NCI-H345 (cell line): Measurements from ENCODE around the gene DIAPH1.

Source experiments
- DNase-seq: peaks from one replicate; lab custom pipeline; 2025; lab: John Stamatoyannopoulos, UW

Gene DIAPH1

GRCh38 chr5:141560725-141561483 lies 57.9 kb downstream of the DIAPH1 start:
- DNase-seq: peak; percentile 98

- peak; percentile 62 for DNase-seq
These were observed 58.6 kb downstream of the DIAPH1 start for GRCh38 chr5:141560151-141560550.

- no peak for DNase-seq
These were observed 59.3 kb downstream of the DIAPH1 start for GRCh38 chr5:141559461-141559860.

- no peak for DNase-seq
These were observed 60.6 kb downstream of the DIAPH1 start for GRCh38 chr5:141558150-141558549.

GRCh38 chr5:141557681-141558136 lies 61.1 kb downstream of the DIAPH1 start:
- DNase-seq: peak; percentile 84

GRCh38 chr5:141547921-141548320 lies 70.9 kb downstream of the DIAPH1 start:
- DNase-seq: no peak

- no peak for DNase-seq
These were observed 71.3 kb downstream of the DIAPH1 start for GRCh38 chr5:141547488-141547887.

DNA sequence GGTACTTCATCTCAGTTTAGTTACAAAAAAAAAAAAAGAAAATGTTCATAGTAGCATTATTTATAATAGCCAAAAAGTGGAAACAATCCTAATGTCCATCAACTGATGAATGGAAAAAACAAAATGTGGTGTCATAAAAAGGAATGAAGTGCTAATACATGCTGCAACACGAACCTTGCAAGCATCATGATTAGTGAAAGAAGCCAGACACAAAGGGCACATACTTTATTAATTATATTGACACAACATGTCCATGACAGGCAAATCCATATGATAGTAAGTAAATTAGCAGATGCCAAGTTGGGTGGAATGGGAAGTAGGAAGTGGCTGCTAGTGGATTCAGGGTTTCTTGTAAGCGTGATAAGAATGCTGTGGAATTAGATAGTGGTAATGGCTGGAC lies 75.7 kb downstream of the DIAPH1 start:
- no peak for DNase-seq

- no peak for DNase-seq
These were observed 84.1 kb downstream of the DIAPH1 start for GRCh38 chr5:141534492-141535213.

GRCh38 chr5:141533897-141534296 lies 84.9 kb downstream of the DIAPH1 start:
- no peak for DNase-seq

- no peak for DNase-seq
These were observed 86.1 kb downstream of the DIAPH1 start for GRCh38 chr5:141532726-141533125.

GRCh38 chr5:141529873-141530272 lies 88.9 kb downstream of the DIAPH1 start:
- no peak for DNase-seq

- DNase-seq: no peak
These were observed 89.8 kb downstream of the DIAPH1 start for GRCh38 chr5:141529002-141529401.

- no peak for DNase-seq
These were observed 90.4 kb downstream of the DIAPH1 start for GRCh38 chr5:141528291-141528984.

DNA sequence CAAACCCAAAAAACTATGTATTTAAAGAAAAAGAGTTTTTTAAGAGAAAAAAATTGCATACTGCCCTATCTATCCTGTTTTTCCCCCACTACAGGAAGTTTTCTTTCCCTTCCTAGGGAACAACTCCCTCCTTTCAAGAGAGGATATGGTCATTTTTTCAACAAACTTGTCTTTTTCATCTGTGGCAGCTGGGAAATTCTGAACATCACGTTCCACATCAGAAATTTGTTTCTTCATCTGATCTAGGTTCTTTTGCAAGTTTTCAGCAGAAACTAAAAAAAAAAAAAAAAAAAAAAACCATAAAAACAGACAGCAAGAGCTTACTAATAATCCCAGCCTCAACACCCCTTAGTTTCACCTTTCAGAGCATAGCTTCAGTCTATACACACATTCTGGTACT lies 91.4 kb downstream of the DIAPH1 start:
- no peak for DNase-seq

- DNase-seq: no peak
These were observed 93.1 kb downstream of the DIAPH1 start for GRCh38 chr5:141525653-141526052.

DNA sequence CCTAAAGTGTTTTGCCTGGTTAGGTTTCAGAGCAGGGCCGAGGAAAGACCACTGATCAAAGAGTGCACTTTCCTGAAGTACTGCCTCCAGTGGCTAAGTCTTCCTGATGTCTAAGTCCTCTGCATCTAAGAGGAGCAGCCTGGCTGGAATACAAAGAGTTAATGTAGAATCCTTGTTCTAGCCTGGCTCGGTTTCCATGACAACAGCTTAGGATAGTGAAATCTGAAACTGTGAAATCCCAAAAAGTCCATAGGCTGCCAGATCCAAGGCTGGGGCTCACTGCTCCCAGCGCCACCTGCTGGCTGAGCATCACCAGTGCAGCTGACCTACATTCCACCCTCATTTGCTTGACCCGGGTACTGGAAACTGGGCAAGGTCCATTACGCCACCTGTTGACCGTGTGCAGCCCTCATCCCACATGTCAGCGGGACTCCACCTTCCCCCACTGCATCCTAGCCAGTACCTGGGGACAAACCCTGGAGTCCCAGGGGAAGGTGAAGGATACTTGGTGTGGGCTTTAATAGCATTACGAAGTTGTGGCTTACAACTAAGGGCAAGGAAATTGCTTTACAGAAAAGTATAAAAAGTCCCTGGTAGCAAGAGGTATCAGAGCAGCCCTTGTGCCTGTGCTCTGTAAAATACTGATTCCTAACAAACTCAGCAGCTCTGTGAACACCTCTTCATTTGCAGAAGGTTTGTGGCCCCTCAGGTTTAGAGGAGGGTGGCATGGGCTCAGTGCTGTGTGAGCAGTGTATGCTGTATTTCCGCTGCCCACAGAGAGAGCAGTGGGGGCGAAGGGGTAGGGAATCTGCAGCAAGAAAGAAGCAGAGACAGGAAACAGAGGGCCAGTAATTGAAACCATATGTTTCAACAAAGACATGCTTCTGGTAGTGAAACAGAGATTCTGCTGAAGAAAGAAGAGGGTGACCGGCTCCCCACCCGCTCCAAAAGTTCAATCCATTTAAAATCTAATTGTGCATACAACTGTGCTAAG lies 93.9 kb downstream of the DIAPH1 start:
- DNase-seq: peak; percentile 76

GRCh38 chr5:141523991-141524390 lies 94.8 kb downstream of the DIAPH1 start:
- no peak for DNase-seq

DNA sequence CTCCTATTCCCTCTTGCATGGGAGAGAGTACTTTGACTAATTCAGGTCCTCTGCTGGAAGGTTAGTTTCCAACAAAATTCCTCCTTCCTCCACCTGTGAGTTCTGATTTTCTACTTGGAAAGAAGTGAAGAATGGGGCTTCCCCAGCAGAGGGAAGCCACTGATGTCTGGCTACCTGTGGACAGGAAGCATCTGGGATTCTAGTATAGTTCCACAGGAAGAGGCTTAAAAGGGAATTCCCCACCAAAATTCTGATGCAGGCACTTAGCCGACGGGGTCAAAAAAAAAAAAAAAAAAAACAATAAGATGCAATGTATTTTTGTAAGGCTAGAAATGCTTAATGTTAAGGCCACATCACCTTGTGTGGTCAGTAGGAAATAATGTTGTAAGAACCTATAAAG lies 96.5 kb downstream of the DIAPH1 start:
- DNase-seq: no peak

- no peak for DNase-seq
These were observed 97.5 kb downstream of the DIAPH1 start for GRCh38 chr5:141521244-141521781.
